T47D (cell line): Measurements from ENCODE around the gene RRAS2.

ENCODE experiments used
- DNase-seq, 2 experiments: peaks; one replicate each; pipeline versions ENCODE4 v3.0.0 to v3.0.0-alpha.2; 2011 to 2012; ENCODE audit warnings: low read depth in 1 of 2, low spot score in 1 of 2
- JUND ChIP-seq: IDR thresholded peaks from 2 replicates; pipeline ENCODE4 v1.6.1; 2012; ENCODE audit warnings: low read depth
- in situ Hi-C: cut with HindIII; loops from 2 replicates; pipeline ENCODE4 v1.10.0; 2016; ENCODE audit warnings: low sequenced_read_pairs, low pct_unique_long_range_greater_than_20kb

Gene RRAS2

DNA sequence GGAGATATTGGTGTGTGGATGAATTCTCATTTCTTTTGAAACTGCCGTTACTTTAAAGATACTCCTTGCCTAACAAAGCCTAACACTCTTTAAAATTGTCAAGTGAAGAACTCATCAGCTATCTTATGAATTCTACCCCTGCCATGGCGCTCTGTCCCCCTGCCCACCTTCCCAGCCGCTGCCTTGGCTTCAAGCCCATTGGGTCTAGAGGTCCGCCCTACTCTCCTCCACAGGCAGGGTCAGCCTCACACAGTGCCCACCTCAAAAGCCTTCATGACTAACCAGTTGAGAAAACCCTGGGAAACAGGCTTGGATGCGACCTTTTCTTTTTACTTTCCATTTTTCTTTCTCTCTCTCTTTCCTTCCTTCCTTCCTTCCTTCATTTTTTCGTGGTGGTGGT is 128.6 kb downstream of the RRAS2 start:
- in situ Hi-C loops, result no loop called here
- no peak for TF ChIP-seq JUND
- no peak for DNase-seq

DNA sequence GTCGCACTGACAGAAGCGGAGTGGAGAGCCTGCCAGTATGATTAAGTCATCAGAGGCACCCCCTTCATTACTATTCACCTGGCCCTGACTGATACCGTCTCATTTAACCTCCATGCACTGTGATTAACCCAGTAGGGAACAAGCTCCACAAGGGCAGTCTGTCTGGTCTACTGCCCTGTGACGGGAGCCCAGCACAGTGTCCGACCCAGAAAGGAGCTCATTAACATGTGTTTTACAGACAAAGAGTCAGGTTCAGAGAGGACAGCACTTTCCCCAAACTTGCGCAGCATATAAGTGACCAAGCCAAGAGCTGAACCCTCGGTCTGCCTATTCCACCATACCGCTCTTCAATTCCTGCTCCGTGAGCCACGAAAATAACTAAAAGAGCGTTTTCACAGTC is 129.5 kb downstream of the RRAS2 start:
- in situ Hi-C loops, result no loop called here
- no peak for DNase-seq
- no peak for TF ChIP-seq JUND

GRCh38 chr11:14228356-14228755 is 130.6 kb downstream of the RRAS2 start:
- in situ Hi-C loops, result no loop called here
- no peak for TF ChIP-seq JUND
- no peak for DNase-seq
